Mesenteric fat pad (tissue), 1 donor: Measurements from ENCODE around the gene FAAP20. TPM values are rescaled to one million over a fixed set of nuclear protein-coding genes. Genes with fewer than 3 reads are reported as not detected.

ENCODE experiments used
- total RNA-seq: library from RNA; stranded (reverse); fragmentation: NEBNext Ultra II Directional; extraction: Animal tissue kit (Norgen Biotek cat#: 25700); gene quantifications from one replicate; pipeline ENCODE4 v1.2.1, GENCODE V29; 2021
- donor health status: DM: yes; HTN: yes; CAD: no.

FAAP20 gene
- total RNA-seq, 1 donor from 2014 or later = 42.6 TPM

Other genes with a start within 250 kb of the FAAP20 start
- not detected for gene CFAP74, start 191.0 kb downstream of the FAAP20 start, total RNA-seq
- not detected for gene GABRD, start 175.4 kb downstream of the FAAP20 start, total RNA-seq
- 1.4 TPM for gene PRKCZ, start 144.4 kb downstream of the FAAP20 start, total RNA-seq
- 101 TPM for gene SKI, start 33.5 kb upstream of the FAAP20 start, total RNA-seq
- gene MORN1, start 196.8 kb upstream of the FAAP20 start, total RNA-seq = 4.4 TPM
- gene RER1, start 197.1 kb upstream of the FAAP20 start, total RNA-seq = 157 TPM
- gene PEX10, start 217.8 kb upstream of the FAAP20 start, total RNA-seq = 23.9 TPM